ENCODE measurements around the gene RANBP9. TPM values are rescaled to one million over a fixed set of nuclear protein-coding genes. Genes with fewer than 3 reads are reported as not detected.

RANBP9 gene
- total RNA-seq, 1 donor from 2014 or later: 42.1 TPM

GRCh38 chr6:13649393-13649792 lies 62.2 kb downstream of the RANBP9 start:
- no peak overlapping the region for H3K27ac Mint-ChIP-seq (ENCODE audit: unreplicated experiment)
- H3K79me2 ChIP-seq (ENCODE audit: insufficient read depth, low read length): peaks cover 2% of the 10 kb centered on the region
- peaks cover 3% of the 10 kb centered on the region for H3K36me3 Mint-ChIP-seq (ENCODE audit: low read depth, unreplicated experiment)
- peaks cover 3% of the 10 kb centered on the region for H3K4me1 Mint-ChIP-seq (ENCODE audit: low read depth, unreplicated experiment)
- no peak overlapping the region for H3K9ac ChIP-seq (ENCODE audit: low read length)
- no peaks in the 10 kb centered on the region for H3K9me3 Mint-ChIP-seq (ENCODE audit: unreplicated experiment)
- H4K20me1 ChIP-seq (ENCODE audit: insufficient read depth, low read length): peaks cover 4% of the 10 kb centered on the region
- no peaks in the 10 kb centered on the region for H3K9me3 ChIP-seq (ENCODE audit: insufficient read depth, low read depth, low read length)
- no peak for FAIRE-seq
- no peak for DNase-seq (ENCODE audit: low read depth)
- H3K4me3 Mint-ChIP-seq (ENCODE audit: unreplicated experiment): no peak overlapping the region
- H3K4me3 ChIP-seq (ENCODE audit: insufficient read depth, low read depth, low read length): no peak overlapping the region
- peaks cover 3% of the 10 kb centered on the region for H3K4me1 ChIP-seq (ENCODE audit: insufficient read depth, low read length)
- peaks cover 7% of the 10 kb centered on the region for H3K36me3 ChIP-seq (ENCODE audit: insufficient read depth, low read length)
- no peak for TF ChIP-seq CTCF (IDR thresholded peaks at IDR 0.05; ENCODE audit: insufficient read depth, low read depth, low read length)
- TF ChIP-seq EZH2 (IDR thresholded peaks at IDR 0.05; ENCODE audit: insufficient read depth, low read length): no peak
- no peaks in the 10 kb centered on the region for H3K27me3 ChIP-seq (ENCODE audit: insufficient read depth, low read length)
- no peak overlapping the region for H3K27ac ChIP-seq (ENCODE audit: low read depth, low read length)
- H3K4me2 ChIP-seq (ENCODE audit: low read length): no peak overlapping the region
- no peaks in the 10 kb centered on the region for H3K27me3 Mint-ChIP-seq (ENCODE audit: low read depth, unreplicated experiment)
- H2AFZ ChIP-seq (ENCODE audit: low read depth, low read length): no peak overlapping the region

- Mint-ChIP-seq H3K27ac (ENCODE audit: unreplicated experiment) (no peak overlapping the region), H3K4me1 (ENCODE audit: low read depth, unreplicated experiment) (peaks cover 3% of the 10 kb centered on the region)
- peaks cover 2% of the 10 kb centered on the region for H3K79me2 ChIP-seq (ENCODE audit: insufficient read depth, low read length)
Measured at GRCh38 chr6:13648850-13649249, 62.8 kb downstream of the RANBP9 start.

More at GRCh38 chr6:13648850-13649249, 62.8 kb downstream of the RANBP9 start:
- TF ChIP-seq CTCF (IDR thresholded peaks at IDR 0.05; ENCODE audit: insufficient read depth, low read depth, low read length) (no peak), EZH2 (IDR thresholded peaks at IDR 0.05; ENCODE audit: insufficient read depth, low read length) (no peak)
- no peak overlapping the region for H3K4me2 ChIP-seq (ENCODE audit: low read length)
- no peak overlapping the region for H3K4me3 ChIP-seq (ENCODE audit: insufficient read depth, low read depth, low read length)
- no peak overlapping the region for H3K27ac ChIP-seq (ENCODE audit: low read depth, low read length)
- peaks cover 4% of the 10 kb centered on the region for H4K20me1 ChIP-seq (ENCODE audit: insufficient read depth, low read length)
- DNase-seq (ENCODE audit: low read depth) (no peak), FAIRE-seq (no peak)
- H3K9ac ChIP-seq (ENCODE audit: low read length): no peak overlapping the region
- Mint-ChIP-seq H3K36me3 (ENCODE audit: low read depth, unreplicated experiment) (peaks cover 3% of the 10 kb centered on the region), H3K27me3 (ENCODE audit: low read depth, unreplicated experiment) (no peaks in the 10 kb centered on the region), H3K9me3 (ENCODE audit: unreplicated experiment) (no peaks in the 10 kb centered on the region), H3K4me3 (ENCODE audit: unreplicated experiment) (no peak overlapping the region)
- peaks cover 3% of the 10 kb centered on the region for H3K4me1 ChIP-seq (ENCODE audit: insufficient read depth, low read length)
- no peak overlapping the region for H2AFZ ChIP-seq (ENCODE audit: low read depth, low read length)
- H3K36me3 ChIP-seq (ENCODE audit: insufficient read depth, low read length): peaks cover 10% of the 10 kb centered on the region
- H3K27me3 ChIP-seq (ENCODE audit: insufficient read depth, low read length): no peaks in the 10 kb centered on the region
- no peaks in the 10 kb centered on the region for H3K9me3 ChIP-seq (ENCODE audit: insufficient read depth, low read depth, low read length)
